Ovary (tissue), 3 donors: Measurements from ENCODE around the gene HOXC12.

ENCODE experiments used
- CTCF ChIP-seq, 3 donors: fragments of 450-650 bp in 2 of 3; fragments of 200-600 bp in 1 of 3; IDR thresholded peaks; one replicate each; pipeline versions ENCODE4 v1.5.1 to v1.8.0; 2016 to 2022; ENCODE audit warnings: antibody characterized with exemption in 3 of 3, mild to moderate bottlenecking in 1 of 3
- POLR2A ChIP-seq: fragments of 450-650 bp; IDR thresholded peaks from one replicate; pipeline ENCODE4 v1.6.1; 2017; ENCODE audit warnings: antibody characterized with exemption, mild to moderate bottlenecking, moderate library complexity
- donor health status: DM: no; HTN: no; CAD: no.

GRCh38 chr12:53940443-53941014 lies 14.2 kb upstream of the HOXC12 start:
- TF ChIP-seq POLR2A (no peak), CTCF (IDR thresholded peaks at IDR 0.05) (no peak)
